ENCODE data around the gene GET4.
A peak's percentile ranks its signal among the peaks of the same experiment; 100 is the strongest.
"Not testable (repeated sequence)": the region's sequence is repeated elsewhere in the genome, so short reads cannot be mapped to it uniquely, and the experiment has no call there.

The GET4 gene

DNA sequence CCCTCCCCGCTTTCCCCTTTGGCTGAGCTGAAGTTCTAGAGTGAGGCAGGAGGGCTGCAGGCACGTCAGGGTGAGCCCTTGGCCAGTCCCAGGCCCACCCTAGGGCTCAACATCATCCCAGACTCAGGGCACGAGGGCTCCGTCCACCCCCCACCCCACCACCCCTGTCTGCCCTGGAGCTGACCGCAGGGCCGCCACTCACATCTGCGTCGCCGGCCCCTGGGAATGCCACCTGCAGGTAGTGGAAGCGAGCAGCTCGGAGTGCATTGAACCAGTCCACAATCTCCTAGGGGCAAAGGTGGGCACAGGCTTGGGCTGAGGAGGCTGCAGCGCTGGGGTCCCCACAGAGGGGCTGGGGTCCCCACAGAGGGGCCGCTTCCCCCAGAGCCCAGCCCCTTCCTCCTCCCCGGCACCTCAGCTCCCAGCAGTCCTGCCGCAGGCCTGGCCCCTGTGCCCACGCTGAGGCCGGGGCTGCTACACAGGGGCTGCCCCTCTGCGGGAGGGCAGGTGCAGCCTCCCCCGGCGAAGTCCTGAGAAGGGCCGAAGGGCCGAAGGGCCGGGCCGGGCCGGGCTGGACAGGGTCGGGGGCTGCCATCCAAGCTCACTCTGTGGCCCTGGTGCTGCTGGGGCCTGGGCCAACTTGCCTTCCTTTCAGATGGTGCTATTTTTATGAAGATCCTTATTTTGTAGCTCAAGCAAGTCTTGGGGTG lies 24.1 kb downstream of the GET4 start:
- H3K36me3 ChIP-seq (ENCODE audit: insufficient read depth, low read length), result peaks cover 9% of the 10 kb centered on the region; the same call in 1 of the 2 replicates
- H3K9me3 ChIP-seq (ENCODE audit: control insufficient read depth, insufficient read depth, low read length), result no peaks in the 10 kb centered on the region
- no peak overlapping the region for H3K9ac ChIP-seq (ENCODE audit: low read depth, low read length)
- H3K4me1 ChIP-seq (ENCODE audit: insufficient read depth, low read length), result peaks cover 5% of the 10 kb centered on the region; the same call in 1 of the 2 replicates

DNA sequence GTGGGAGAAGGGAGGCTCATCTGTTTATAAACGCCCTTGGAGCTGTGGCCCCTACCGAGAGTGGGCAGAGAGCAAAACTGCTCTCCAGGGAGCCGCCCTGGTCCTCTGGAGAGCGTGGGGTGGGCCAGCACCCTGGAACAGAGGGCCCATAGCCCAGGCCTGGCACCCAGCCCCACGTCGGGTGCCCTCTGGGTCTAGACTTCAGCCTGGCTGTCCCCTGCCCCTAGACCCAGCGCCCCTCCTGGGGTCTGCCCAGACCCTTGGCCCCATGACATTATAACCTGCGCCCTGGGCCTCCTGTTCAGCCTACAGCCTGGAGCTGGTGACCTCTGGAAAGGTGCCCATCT lies 24.7 kb downstream of the GET4 start:
- H3K4me1 ChIP-seq (ENCODE audit: insufficient read depth, low read length), result peaks cover 5% of the 10 kb centered on the region; the same call in 1 of the 2 replicates
- peaks cover 5% of the 10 kb centered on the region; the same call in 1 of the 2 replicates for H3K36me3 ChIP-seq (ENCODE audit: insufficient read depth, low read length)
- H3K9me3 ChIP-seq (ENCODE audit: control insufficient read depth, insufficient read depth, low read length), result no peaks in the 10 kb centered on the region
- H3K9ac ChIP-seq (ENCODE audit: low read depth, low read length), result no peak overlapping the region

DNA sequence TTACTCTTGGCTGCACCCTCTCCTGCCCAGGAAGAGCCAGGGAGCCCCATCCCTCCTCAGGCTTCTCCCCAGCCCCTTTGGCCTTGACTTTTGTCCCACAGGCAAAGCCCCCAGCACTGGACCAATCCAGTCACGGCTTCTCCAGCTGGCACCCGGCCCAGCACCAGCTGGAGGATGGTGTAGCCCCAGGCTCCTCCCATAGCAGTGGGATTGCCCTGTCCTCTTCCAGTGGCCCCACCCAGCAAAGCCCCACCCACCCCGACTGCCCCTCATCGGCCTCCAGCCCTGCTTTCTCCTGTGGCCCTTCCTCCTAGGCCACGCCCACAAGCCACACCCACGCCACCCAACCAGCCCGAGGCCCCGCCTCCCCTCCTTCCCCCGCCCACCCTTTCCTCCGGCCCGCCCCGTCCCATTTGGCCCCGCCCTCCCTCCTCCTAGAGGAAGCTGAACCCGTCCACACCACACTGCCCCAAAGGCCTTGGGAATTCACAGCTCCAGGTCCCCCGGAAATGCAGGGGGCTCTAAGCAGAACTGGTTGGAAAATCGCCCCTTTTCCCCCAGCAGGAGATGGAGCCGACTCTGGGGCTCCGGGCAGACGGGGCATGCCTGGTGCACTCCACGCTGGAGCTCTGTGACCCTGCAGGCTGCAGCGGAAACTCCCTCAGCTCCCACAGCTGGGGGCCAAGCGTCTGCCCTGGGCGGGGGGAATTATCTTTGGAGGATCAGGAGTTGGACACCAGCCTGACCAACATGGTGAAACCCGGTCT lies 25.2 kb downstream of the GET4 start:
- Histone ChIP-seq H3K36me3 (ENCODE audit: insufficient read depth, low read length) (no peaks in the 10 kb centered on the region), H3K9ac (ENCODE audit: low read depth, low read length) (peak overlapping the region; percentile 51; the same call in 1 of the 2 replicates), H3K4me1 (ENCODE audit: insufficient read depth, low read length) (peaks cover 5% of the 10 kb centered on the region; the same call in 1 of the 2 replicates)

DNA sequence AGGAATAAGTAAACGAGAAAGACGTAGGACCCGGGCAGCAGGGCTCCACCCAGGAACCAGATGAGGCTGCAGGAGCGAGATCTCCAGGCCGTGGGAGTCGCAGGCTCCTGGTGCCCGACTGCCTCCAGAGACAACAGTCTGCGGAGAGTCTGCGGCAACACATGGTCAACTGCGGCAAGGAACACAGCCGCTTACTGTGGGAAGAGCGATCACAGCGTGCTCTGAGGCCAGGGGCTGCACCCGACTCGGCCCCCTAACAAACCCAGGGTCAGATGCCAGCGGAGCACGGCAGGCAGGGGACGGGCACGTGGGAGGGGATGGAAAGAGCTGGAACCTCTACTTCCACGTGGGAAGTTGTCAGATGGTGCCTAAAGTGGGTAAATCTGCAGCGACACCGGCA lies 26.6 kb downstream of the GET4 start:
- Histone ChIP-seq H3K9me3 (ENCODE audit: control insufficient read depth, insufficient read depth, low read length) (no peaks in the 10 kb centered on the region), H3K4me1 (ENCODE audit: insufficient read depth, low read length) (peaks cover 5% of the 10 kb centered on the region; the same call in 1 of the 2 replicates), H3K9ac (ENCODE audit: low read depth, low read length) (no peak overlapping the region), H3K36me3 (ENCODE audit: insufficient read depth, low read length) (no peaks in the 10 kb centered on the region)

More for the DNA sequence above, 25.2 kb downstream of the GET4 start:
- no peaks in the 10 kb centered on the region for H3K9me3 ChIP-seq (ENCODE audit: control insufficient read depth, insufficient read depth, low read length)

GRCh38 chr7:903921-904755 lies 27.8 kb downstream of the GET4 start:
- Histone ChIP-seq H3K9me3 (ENCODE audit: control insufficient read depth, insufficient read depth, low read length) (no peaks in the 10 kb centered on the region), H3K9ac (ENCODE audit: low read depth, low read length) (no peak overlapping the region), H3K36me3 (ENCODE audit: insufficient read depth, low read length) (no peaks in the 10 kb centered on the region), H3K4me1 (ENCODE audit: insufficient read depth, low read length) (peaks cover 5% of the 10 kb centered on the region; the same call in 1 of the 2 replicates)

GRCh38 chr7:904847-905246 lies 28.5 kb downstream of the GET4 start:
- Histone ChIP-seq H3K9me3 (ENCODE audit: control insufficient read depth, insufficient read depth, low read length) (no peaks in the 10 kb centered on the region), H3K9ac (ENCODE audit: low read depth, low read length) (no peak overlapping the region), H3K4me1 (ENCODE audit: insufficient read depth, low read length) (peaks cover 5% of the 10 kb centered on the region; the same call in 1 of the 2 replicates), H3K36me3 (ENCODE audit: insufficient read depth, low read length) (no peaks in the 10 kb centered on the region)

DNA sequence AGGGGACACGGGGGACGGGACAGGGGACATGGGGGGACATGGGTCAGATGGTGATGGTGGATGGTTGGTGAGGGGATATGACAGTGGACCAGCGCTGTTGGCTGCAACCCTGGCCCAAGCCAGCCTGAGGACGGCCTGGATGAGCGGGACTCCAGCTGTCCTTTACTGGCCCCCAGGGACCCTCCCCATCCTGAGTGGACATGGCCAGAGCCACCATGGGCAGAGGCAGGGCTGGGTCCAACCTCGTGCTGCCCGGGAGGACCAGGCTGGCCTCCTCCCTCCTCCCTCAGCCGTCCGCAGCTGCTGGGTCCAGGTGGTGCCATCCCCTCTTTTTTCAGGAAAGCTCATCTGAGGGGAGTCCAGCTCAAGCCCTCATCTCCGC lies 30.4 kb downstream of the GET4 start:
- Histone ChIP-seq H3K9me3 (ENCODE audit: control insufficient read depth, insufficient read depth, low read length) (no peaks in the 10 kb centered on the region), H3K9ac (ENCODE audit: low read depth, low read length) (no peak overlapping the region), H3K4me1 (ENCODE audit: insufficient read depth, low read length) (no peaks in the 10 kb centered on the region; the same call in 1 of the 2 replicates), H3K36me3 (ENCODE audit: insufficient read depth, low read length) (no peaks in the 10 kb centered on the region)

DNA sequence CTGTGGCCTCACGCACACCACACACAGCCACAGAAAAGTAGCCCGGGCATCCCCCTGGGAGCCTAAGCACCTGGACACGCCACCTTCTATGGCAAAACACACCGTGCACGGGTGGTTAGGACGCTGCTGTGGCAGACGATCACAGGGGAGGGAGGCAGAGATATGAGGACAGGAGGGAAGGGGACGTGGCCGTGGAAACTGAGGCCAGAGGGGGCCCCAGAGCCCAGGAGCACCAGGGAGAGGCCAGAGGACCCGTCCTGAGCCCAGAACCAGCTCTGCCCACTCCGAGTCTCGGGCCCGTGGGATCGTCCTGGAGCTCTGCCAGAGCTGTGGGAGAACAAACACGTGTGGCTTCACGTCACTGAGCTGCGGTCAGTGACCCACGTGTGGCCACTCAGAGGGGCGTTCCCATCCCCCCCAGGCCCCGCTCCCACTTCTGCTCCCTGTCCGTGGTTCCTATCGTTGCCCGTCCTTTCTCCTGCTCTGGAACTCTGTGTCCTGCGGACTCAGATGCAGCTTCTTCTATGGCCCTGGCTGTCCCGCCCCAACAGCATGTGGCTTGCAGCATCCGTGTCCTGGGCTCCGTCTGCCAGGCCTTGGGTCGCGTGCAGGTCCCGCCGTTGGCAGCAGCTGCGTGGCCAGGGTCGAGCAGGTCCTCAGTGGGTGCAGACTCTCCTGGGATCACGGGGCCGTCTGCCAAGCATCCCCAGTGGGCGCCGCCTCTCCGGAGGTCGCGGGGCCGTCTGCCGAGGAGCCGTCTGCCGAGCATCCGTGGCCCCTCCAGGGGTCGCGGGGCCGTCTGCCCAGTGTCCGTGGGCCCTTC lies 31.0 kb downstream of the GET4 start:
- Histone ChIP-seq H3K9me3 (ENCODE audit: control insufficient read depth, insufficient read depth, low read length) (no peaks in the 10 kb centered on the region), H3K4me1 (ENCODE audit: insufficient read depth, low read length) (no peaks in the 10 kb centered on the region; the same call in 1 of the 2 replicates), H3K9ac (ENCODE audit: low read depth, low read length) (no peak overlapping the region), H3K36me3 (ENCODE audit: insufficient read depth, low read length) (no peaks in the 10 kb centered on the region)

GRCh38 chr7:908159-908581 lies 31.8 kb downstream of the GET4 start:
- Histone ChIP-seq H3K9ac (ENCODE audit: low read depth, low read length) (no peak overlapping the region), H3K36me3 (ENCODE audit: insufficient read depth, low read length) (no peaks in the 10 kb centered on the region), H3K9me3 (ENCODE audit: control insufficient read depth, insufficient read depth, low read length) (no peaks in the 10 kb centered on the region), H3K4me1 (ENCODE audit: insufficient read depth, low read length) (no peaks in the 10 kb centered on the region; the same call in 1 of the 2 replicates)

DNA sequence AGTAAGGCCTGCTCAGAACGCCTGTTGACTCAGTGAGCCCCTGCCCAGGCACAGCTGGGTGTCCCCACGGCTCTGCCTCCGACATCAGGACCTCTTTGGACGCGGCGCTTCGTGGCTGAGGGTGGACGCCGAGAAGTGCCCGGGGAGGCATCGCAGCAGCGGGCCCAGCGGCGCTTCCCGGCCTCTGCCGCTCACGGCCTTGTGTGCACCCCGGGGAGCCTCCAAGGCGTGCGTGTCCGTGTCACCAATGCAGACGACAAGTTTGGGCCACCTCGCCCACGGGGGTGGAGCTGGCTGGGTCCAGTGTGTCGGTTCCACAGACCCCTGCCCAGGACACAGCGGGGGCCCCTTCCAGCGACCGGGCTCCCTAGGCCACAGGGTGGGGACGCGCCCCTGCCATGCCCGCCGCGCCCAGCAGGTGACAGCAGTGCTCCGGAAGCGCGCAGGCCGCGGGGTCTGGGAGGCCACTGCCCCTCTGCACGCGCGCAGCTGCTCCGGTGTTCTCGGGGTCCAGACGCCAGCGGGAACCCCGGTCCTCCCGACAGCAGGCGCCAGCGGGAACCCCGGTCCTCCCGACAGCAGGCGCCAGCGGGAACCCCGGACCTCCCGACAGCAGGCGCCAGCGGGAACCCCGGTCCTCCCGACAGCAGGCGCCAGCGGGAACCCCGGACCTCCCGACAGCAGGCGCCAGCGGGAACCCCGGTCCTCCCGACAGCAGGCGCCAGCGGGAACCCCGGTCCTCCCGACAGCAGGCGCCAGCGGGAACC lies 32.4 kb downstream of the GET4 start:
- not testable (repeated sequence) for H3K9me3 ChIP-seq (ENCODE audit: control insufficient read depth, insufficient read depth, low read length); H3K36me3 ChIP-seq (ENCODE audit: insufficient read depth, low read length); H3K4me1 ChIP-seq (ENCODE audit: insufficient read depth, low read length)
- H3K9ac ChIP-seq (ENCODE audit: low read depth, low read length), result peak overlapping the region; percentile 28; the same call in 1 of the 2 replicates

DNA sequence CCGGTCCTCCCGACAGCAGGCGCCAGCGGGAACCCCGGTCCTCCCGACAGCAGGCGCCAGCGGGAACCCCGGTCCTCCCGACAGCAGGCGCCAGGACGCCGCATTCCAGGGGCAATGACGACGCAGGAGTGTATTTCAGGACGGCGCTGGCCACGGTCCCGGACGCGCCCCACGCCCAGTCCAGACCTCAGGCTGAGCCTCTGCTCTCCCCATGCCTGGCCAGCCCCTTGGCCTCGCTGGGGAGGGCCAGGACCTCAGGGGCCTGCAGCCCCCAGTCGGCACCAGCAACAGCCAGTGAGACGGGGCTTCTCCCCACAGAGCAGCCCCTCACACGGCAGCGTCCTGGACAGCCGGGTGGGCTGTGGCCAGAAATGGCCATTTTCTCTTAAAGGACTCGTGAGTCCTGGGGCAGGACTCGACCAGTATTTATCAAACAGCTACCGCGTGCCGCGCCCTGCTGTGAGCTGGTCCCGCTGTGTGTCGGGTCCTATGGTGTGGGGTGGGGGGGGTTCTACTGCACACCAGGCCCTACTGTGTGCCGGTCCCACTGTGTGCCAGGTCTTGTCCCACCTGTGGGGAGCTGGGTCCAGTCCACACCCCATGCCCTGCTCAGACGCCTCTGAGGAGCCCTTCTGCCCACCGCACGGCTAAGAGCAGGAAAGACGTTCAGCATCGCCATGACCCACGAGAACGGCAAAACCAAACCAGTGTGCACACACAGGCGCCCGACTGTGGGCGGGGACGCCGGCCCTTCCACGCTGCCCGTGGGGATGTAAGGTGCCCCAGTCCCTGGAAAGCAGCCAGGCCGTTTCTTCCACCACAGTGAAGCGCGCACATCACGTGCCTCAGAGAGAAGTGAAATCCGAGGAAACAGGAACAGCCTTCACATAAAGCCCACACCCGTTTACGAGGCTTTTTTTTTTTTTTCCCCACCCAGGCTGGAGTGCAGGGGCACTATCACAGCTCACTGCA lies 33.3 kb downstream of the GET4 start:
- H3K9ac ChIP-seq (ENCODE audit: low read depth, low read length), result peak overlapping the region; percentile 28
- no peaks in the 10 kb centered on the region; the same call in 1 of the 2 replicates for H3K4me1 ChIP-seq (ENCODE audit: insufficient read depth, low read length)

GRCh38 chr7:910441-910861 lies 34.1 kb downstream of the GET4 start:
- Histone ChIP-seq H3K9me3 (ENCODE audit: control insufficient read depth, insufficient read depth, low read length) (no peaks in the 10 kb centered on the region), H3K36me3 (ENCODE audit: insufficient read depth, low read length) (no peaks in the 10 kb centered on the region), H3K9ac (ENCODE audit: low read depth, low read length) (no peak overlapping the region), H3K4me1 (ENCODE audit: insufficient read depth, low read length) (no peaks in the 10 kb centered on the region)

More for the DNA sequence above, 33.3 kb downstream of the GET4 start:
- Histone ChIP-seq H3K9me3 (ENCODE audit: control insufficient read depth, insufficient read depth, low read length) (no peaks in the 10 kb centered on the region), H3K36me3 (ENCODE audit: insufficient read depth, low read length) (no peaks in the 10 kb centered on the region)
